GM18511 (cell line): Measurements from ENCODE around the gene ADAP1.
"Not testable (repeated sequence)": the region's sequence is repeated elsewhere in the genome, so short reads cannot be mapped to it uniquely, and the experiment has no call there.

Source experiments
- ATAC-seq: cut with Tn5 transposase; IDR thresholded peaks from one replicate; pipeline ENCODE4 v1.9.1; 2021; ENCODE audit warnings: mild to moderate bottlenecking, moderate library complexity; ENCODE audit not compliant: unreplicated experiment

The ADAP1 gene

GRCh38 chr7:975702-976473 lies 21.4 kb upstream of the ADAP1 start:
- no peak for ATAC-seq

GRCh38 chr7:974820-975681 lies 20.6 kb upstream of the ADAP1 start, which contains the start of gene COX19:
Gene COX19, minus strand, starts transcription at chr7:975549. Its CDS starts 40 bp downstream, at chr7:975509.
- ATAC-seq: peak; percentile 66

GRCh38 chr7:974172-974571 lies 19.7 kb upstream of the ADAP1 start:
- ATAC-seq: no peak

- ATAC-seq: no peak
Observed at GRCh38 chr7:973312-973711, 18.8 kb upstream of the ADAP1 start.

- ATAC-seq: no peak
Observed at GRCh38 chr7:972676-973309, 18.3 kb upstream of the ADAP1 start.

GRCh38 chr7:972110-972509 lies 17.6 kb upstream of the ADAP1 start:
- no peak for ATAC-seq

- no peak for ATAC-seq
Observed at GRCh38 chr7:970744-971143, 16.3 kb upstream of the ADAP1 start.

GRCh38 chr7:969403-969802 lies 14.9 kb upstream of the ADAP1 start:
- no peak for ATAC-seq

- no peak for ATAC-seq
Observed at GRCh38 chr7:968205-969105, 14.0 kb upstream of the ADAP1 start.

- ATAC-seq: no peak
Observed at GRCh38 chr7:967361-968082, 13.0 kb upstream of the ADAP1 start.

- no peak for ATAC-seq
Observed at GRCh38 chr7:966291-967069, 12.0 kb upstream of the ADAP1 start.

- no peak for ATAC-seq
Observed at GRCh38 chr7:964401-965231, 10.1 kb upstream of the ADAP1 start.

GRCh38 chr7:963236-964078 lies 9.0 kb upstream of the ADAP1 start:
- no peak for ATAC-seq

GRCh38 chr7:962401-963081 lies 8.1 kb upstream of the ADAP1 start:
- ATAC-seq: no peak

GRCh38 chr7:961546-962400 lies 7.3 kb upstream of the ADAP1 start:
- ATAC-seq: no peak

- not testable (repeated sequence) for ATAC-seq
Observed at GRCh38 chr7:960972-961371, 6.5 kb upstream of the ADAP1 start.
